Cardiac fibroblast (primary cell): Measurements from ENCODE around the gene SOWAHC.
"Not testable (repeated sequence)": the region's sequence is repeated elsewhere in the genome, so short reads cannot be mapped to it uniquely, and the experiment has no call there.

Experiments used
- DNase-seq, 2 donors: peaks; one replicate each; pipeline versions ENCODE4 v3.0.0 to v3.0.0-alpha.2; 2010; ENCODE audit warnings: low read depth in 2 of 2
- H3K4me3 ChIP-seq, 2 donors: replicated peaks in 1 of 2; 1 replicate in 1 of 2; 2 replicates in 1 of 2; pipeline ENCODE4 v1.5.1; 2011; ENCODE audit warnings: low read depth in 2 of 2, low read length in 2 of 2, mild to moderate bottlenecking in 2 of 2, moderate library complexity in 1 of 2
- TF ChIP-seq, protein P1 (sequence below): IDR thresholded peaks from one replicate; pipeline ENCODE4 v1.5.1; 2011; ENCODE audit warnings: low read depth, mild to moderate bottlenecking, low read length, inconsistent platforms

SOWAHC gene

DNA sequence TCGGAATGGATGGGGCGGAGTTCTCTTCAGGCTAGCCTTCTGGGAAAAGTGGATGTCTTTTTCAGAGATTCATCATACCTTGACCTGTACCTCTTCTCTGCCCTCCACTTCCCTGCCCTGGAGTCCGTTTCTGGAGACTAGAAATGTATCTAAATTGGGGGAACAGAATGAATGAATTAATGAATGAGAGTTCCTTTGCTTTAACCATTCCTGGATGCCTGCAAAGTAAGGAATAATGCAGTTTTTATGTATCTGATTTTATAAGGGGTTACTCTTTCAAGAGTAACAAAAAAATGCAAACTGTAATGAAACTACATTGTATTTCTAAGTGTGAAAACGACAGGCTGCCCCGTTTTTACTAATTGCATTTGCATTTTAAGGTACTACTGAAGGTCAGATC, 2.0 kb downstream of the SOWAHC start:
- peak overlapping the region in 1 of 2 donors; percentile 66 for H3K4me3 ChIP-seq
- no peak for DNase-seq
- TF ChIP-seq, protein P1, sequence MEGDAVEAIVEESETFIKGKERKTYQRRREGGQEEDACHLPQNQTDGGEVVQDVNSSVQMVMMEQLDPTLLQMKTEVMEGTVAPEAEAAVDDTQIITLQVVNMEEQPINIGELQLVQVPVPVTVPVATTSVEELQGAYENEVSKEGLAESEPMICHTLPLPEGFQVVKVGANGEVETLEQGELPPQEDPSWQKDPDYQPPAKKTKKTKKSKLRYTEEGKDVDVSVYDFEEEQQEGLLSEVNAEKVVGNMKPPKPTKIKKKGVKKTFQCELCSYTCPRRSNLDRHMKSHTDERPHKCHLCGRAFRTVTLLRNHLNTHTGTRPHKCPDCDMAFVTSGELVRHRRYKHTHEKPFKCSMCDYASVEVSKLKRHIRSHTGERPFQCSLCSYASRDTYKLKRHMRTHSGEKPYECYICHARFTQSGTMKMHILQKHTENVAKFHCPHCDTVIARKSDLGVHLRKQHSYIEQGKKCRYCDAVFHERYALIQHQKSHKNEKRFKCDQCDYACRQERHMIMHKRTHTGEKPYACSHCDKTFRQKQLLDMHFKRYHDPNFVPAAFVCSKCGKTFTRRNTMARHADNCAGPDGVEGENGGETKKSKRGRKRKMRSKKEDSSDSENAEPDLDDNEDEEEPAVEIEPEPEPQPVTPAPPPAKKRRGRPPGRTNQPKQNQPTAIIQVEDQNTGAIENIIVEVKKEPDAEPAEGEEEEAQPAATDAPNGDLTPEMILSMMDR, result no peak

DNA sequence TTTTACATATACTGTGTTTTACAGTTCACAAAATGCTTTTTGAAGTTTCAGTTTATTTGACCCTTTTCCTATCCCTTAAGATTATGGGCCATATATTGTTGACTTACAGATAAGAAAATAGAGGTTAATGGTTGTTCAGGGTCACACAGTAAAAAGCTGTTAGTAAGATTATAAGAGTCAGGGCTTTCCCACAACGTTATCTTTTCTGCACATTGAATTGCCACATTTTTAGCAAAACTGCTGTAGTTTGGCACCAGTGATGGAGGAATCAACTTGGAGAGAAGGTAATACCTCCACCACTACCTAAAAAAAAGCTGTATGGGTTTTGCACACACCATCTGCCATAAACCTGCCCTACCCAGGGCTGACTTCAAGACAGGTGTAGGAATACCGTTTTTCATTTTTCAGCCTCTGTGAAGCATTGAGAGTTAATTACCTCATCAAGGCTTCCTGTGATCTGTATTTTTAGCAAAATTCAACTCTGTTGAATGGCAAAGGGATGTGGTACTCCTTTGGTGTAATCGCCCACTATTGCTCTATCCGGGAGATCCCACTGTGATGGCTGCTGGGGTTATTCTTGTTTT, 5.0 kb downstream of the SOWAHC start:
- no peak overlapping the region for H3K4me3 ChIP-seq
- DNase-seq, result no peak
- TF ChIP-seq, protein P1, result no peak

DNA sequence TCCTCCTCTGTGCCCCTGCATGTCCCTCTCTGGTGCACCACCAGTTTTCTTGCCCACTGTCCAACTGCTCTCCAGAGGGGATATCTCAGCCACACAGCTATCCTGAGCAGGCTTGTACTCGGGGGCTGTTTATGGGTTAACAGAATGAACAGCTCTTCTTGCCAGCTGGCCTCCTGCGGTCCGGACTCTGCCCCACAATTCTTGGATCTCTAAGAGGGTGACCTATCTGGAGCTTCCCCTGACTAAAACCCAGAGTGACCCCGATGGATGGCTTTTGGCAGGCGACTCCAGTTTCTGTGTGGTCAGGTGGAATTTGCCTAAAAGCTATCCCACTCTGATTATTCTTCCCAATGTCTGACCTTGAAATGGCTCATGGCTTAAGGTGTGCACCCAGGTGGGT, 9.1 kb downstream of the SOWAHC start:
- no peak for DNase-seq
- TF ChIP-seq, protein P1, result no peak
- H3K4me3 ChIP-seq, result no peak overlapping the region

DNA sequence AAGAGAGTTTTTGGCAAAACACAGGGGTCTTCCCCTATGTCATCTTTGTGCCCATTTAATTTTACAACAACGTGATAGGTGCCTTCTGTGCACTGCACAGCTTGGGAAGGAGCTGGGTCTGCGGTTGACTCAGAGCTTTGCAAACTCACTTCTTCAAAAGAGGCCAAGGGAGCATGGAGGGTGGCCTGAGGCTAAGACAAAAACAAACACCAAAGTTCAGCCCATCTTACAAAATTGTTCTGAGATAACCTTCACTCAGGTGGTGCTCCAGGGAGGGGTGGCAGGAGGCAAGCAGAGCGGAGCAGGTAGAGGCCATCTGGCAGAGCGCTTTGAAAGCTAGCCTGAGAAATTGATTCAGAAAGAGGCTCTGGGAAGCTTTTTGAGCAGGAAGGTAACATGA, 9.8 kb downstream of the SOWAHC start:
- TF ChIP-seq, protein P1, result no peak
- no peak overlapping the region for H3K4me3 ChIP-seq
- no peak for DNase-seq

DNA sequence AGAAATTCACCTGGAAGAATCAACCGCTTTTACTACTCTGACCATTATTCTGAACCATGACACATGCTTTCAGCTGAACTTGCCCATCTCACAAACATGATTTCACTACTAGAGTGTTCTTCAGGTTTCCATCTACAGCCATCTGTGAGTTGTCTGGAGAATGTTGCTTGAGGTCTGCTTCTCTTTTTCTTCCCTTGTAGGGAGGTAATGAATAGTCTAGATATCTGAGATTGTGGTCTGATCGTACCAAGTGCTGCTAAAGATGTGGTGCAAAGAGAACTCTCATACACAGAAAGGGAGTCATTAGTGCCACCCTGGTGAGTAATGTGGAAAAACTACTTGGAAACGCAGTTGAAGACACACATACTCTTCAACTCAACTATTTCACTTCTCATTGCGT, 10.2 kb downstream of the SOWAHC start:
- DNase-seq, result no peak
- H3K4me3 ChIP-seq, result no peak overlapping the region
- TF ChIP-seq, protein P1, result no peak

DNA sequence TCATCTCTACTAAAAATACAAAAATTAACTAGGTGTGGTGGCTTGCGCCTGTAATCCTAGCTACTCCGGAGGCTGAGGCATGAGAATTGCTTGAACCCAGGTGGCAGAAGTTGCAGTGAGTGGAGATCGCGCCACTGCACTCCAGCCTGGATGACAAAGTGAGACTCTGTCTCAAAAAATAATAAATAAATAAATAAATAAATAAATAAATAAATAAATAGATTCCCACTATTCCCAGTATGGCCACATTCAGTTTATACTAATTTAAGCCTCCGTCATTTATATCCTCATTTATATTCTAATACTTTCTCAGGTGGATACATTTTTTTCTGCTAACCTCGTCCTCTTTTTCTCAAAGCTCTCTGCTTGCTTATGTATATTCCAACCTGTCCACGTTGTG, 14.2 kb downstream of the SOWAHC start:
- DNase-seq, H3K4me3 ChIP-seq: not testable (repeated sequence)

DNA sequence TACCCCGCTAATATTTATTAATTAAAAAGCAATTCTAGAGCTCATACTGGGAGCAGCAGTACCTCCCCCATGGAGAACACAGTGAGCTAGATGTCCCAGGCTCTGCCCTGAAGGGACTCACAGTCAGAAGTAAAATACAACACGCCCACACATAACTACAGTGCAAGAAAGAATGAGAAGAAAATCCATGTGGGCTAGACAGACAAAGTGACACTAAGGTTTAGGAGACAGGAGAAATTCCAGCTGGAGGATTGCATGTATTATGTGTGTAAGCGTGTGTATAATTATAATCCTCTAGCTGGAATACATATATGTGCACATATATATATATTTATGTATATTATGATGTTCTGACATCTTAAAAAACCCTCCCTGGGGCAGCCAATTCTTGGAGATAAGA, 15.7 kb downstream of the SOWAHC start:
- TF ChIP-seq, protein P1, result no peak
- H3K4me3 ChIP-seq, result no peak overlapping the region
- no peak for DNase-seq
